Measurements from ENCODE around the gene CCT7. TPM values are rescaled to one million over a fixed set of nuclear protein-coding genes. Genes with fewer than 3 reads are reported as not detected.

CCT7 gene
- total and polyA plus RNA-seq, 2 donors (not counting 3 experiments of a cell fraction or from before 2014, with no cell fraction given): 343 to 362 TPM

DNA sequence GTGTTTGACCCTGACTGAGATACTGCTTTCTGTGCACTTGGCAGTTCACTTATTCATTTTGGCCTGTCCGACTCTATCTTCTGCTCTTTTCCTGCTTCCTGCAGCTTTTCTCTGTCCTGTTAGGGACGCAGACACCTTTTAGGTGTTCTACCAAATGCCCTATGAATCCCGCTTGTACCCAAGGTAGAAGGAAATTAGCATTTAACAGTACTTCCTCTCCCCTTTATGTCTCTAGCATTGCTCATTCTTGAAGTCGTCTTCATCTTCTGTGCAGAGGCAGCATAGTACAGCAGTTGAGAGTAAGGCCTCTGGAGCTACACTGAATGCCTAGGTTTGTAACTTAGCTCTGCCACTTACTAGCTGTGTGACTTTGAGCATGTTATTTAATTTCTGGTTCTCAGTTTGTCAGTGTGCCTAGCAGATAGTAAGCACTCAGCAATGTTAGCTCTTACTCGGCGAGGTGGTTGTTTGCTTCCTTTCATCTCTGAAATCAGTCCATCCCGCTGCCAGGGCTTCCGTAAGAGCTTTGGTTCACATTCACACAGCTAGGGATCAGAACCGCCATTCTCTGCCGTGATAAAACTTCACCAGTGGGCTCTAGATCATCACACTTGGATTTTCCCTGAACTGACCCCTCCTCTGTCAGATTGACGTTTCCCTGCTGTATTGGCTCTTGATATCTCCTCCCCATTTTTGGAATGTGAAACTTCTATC is 1.4 kb downstream of the CCT7 start:
- POLR2A ChIA-PET: interaction anchor here (1.4 kb wide), 1 partner anchor 9 kb away, joined by 3 read pairs; no protein-coding TSS in a partner anchor
- Histone ChIP-seq H3K9me1 (replicated peaks; ENCODE audit: control insufficient read depth, extremely low read depth, insufficient read depth, low read length) (no peaks in the 10 kb centered on the region), H3K9ac (replicated peaks; ENCODE audit: extremely low read depth, insufficient read depth, low read length) (peak overlapping the region; percentile 85), H3K4me1 (ENCODE audit: control insufficient read depth, extremely low read depth, insufficient read depth, low read length) (peaks cover 38% of the 10 kb centered on the region), H3K4me3 (replicated peaks in 1 of 3; ENCODE audit: insufficient read depth in 1 of 3, low read depth in 1 of 3, low read length in 3 of 3) (peak overlapping the region; percentile 76 to 90 (median 85)), H3K36me3 (ENCODE audit: control insufficient read depth in 2 of 2, extremely low read depth in 1 of 2, insufficient read depth in 2 of 2, low read length in 2 of 2) (peaks cover 0 to 7% of the 10 kb centered on the region in 2 experiments), H3K27ac (ENCODE audit: insufficient read depth, low read depth, low read length) (no peak overlapping the region), H4K20me1 (replicated peaks; ENCODE audit: control insufficient read depth, extremely low read depth, insufficient read depth, low read length) (no peaks in the 10 kb centered on the region), H3K79me2 (ENCODE audit: control insufficient read depth, insufficient read depth, low read length) (peaks cover 63% of the 10 kb centered on the region), H3K27me3 (ENCODE audit: control insufficient read depth in 2 of 2, insufficient read depth in 2 of 2, low read length in 2 of 2) (no peaks in the 10 kb centered on the region), H3K4me2 (ENCODE audit: insufficient read depth, low read length) (peak overlapping the region; percentile 97), H3K9me3 (replicated peaks; ENCODE audit: control insufficient read depth, insufficient read depth, low read length) (no peaks in the 10 kb centered on the region), H2AFZ (ENCODE audit: low read depth, low read length) (no peak overlapping the region)
- dilution Hi-C loops (cut with MboI; ENCODE audit: extremely low pct_ligation_motif_present, low sequenced_read_pairs): no loop called here
- no TSS peak for BruUV-seq (replicated peaks)
- CTCF ChIA-PET: interaction anchor here (1.0 to 2.8 kb wide), 3 partner anchors 15 to 55 kb away, joined by 3 to 8 read pairs (median 4); no protein-coding TSS in a partner anchor
- TF ChIP-seq POLR2AphosphoS5 (IDR thresholded peaks at IDR 0.05; ENCODE audit: insufficient read depth, low read depth, low read length) (no peak), GATA2 (IDR thresholded peaks at IDR 0.05; ENCODE audit: insufficient read depth, insufficient read length, low read depth, low read length) (no peak), EZH2 (IDR thresholded peaks at IDR 0.05; ENCODE audit: borderline replicate concordance, low read depth, low read length, severe bottlenecking) (no peak), POLR2A (IDR thresholded peaks at IDR 0.05; ENCODE audit: low read depth, low read length) (no peak), JUN (IDR thresholded peaks at IDR 0.05; ENCODE audit: borderline replicate concordance, insufficient read depth, insufficient read length, low read depth) (no peak), FOS (IDR thresholded peaks at IDR 0.05; ENCODE audit: borderline replicate concordance, insufficient read depth, low read length) (no peak), MYC (IDR thresholded peaks at IDR 0.05; ENCODE audit: low read depth, low read length) (no peak)
- TF ChIP-seq, protein P1, sequence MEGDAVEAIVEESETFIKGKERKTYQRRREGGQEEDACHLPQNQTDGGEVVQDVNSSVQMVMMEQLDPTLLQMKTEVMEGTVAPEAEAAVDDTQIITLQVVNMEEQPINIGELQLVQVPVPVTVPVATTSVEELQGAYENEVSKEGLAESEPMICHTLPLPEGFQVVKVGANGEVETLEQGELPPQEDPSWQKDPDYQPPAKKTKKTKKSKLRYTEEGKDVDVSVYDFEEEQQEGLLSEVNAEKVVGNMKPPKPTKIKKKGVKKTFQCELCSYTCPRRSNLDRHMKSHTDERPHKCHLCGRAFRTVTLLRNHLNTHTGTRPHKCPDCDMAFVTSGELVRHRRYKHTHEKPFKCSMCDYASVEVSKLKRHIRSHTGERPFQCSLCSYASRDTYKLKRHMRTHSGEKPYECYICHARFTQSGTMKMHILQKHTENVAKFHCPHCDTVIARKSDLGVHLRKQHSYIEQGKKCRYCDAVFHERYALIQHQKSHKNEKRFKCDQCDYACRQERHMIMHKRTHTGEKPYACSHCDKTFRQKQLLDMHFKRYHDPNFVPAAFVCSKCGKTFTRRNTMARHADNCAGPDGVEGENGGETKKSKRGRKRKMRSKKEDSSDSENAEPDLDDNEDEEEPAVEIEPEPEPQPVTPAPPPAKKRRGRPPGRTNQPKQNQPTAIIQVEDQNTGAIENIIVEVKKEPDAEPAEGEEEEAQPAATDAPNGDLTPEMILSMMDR (IDR thresholded peaks at IDR 0.05; ENCODE audit: extremely low read depth in 1 of 2, insufficient read depth in 1 of 2, low read depth in 1 of 2, low read length in 2 of 2): no peak
- TF ChIP-seq, protein P2, sequence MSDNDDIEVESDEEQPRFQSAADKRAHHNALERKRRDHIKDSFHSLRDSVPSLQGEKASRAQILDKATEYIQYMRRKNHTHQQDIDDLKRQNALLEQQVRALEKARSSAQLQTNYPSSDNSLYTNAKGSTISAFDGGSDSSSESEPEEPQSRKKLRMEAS (IDR thresholded peaks at IDR 0.05; ENCODE audit: insufficient read depth, insufficient read length): no peak
- intact Hi-C loops (cut with micrococcal nuclease): no loop called here
- peak; percentile 50 for FAIRE-seq
- peak; percentile 9 for DNase-seq (ENCODE audit: low read depth, low spot score)

Data from endothelial cell of umbilical vein (primary cell).